DMS 273 treated with DMSO at 0.1 percent for 48 hours (cell line): ENCODE data around the gene ELOF1.
A peak's percentile ranks its signal among the peaks of the same experiment; 100 is the strongest.

Experiments used
- DNase-seq: peaks from one replicate; lab custom pipeline; 2025; lab: John Stamatoyannopoulos, UW

The ELOF1 gene

DNA sequence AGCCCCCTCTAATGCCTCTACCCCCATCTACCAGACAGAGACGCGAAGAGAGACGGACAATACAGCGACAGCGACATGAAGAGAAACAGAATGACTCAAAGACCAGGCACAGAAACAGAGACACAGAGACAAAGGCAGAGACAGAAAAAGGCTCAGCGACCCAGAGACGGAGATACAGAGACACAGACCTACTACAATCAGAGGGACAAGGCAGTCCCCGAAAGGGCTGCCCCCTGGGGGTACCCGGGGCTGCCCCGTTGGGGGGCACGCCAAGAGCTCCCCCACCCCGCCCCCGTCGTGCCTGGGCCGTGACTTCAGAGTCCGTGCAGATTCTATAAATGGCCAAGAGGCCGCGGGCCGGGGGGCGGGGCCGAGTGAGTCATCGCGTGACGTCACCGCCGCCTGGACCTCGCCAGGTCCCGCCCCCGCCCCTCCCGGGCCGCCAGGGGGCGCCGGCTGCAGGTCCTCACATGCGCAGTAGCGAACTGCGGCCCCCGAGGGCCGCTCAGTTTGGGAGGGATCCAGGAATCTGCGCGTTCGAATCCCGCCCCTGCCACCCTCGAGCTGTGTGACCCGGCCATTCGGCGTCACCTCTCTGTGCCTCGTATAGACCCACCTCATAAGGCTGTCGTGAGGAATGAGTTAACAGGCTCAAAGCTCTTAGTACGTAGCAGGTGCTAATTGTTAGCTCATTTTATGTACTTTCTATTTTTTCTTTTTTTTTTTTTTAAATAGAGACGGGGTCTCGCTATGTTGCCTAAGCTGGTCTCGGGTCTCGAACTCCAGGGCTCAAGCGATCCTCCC, 23.0 kb downstream of the ELOF1 start:
- DNase-seq: peak; percentile 33

DNA sequence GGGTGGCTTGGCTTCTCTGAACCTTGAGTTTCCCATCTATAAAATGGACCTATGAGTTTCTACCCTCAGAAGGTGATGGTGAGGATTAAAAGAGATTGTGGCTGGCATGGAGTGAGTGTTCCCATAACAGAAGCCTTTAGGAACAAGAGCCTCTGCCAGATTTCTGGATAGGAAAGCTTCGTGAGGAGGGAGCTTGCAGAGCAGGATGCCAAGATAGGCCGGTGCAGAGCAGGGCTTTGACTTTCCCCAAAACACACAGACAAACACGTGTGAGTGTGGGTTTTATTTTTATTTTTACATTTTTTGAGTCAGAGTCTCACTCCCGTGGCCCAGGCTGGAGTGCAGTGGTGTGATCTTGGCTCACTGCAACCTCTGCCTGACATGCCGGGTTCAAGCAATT, 24.1 kb downstream of the ELOF1 start:
- no peak for DNase-seq

DNA sequence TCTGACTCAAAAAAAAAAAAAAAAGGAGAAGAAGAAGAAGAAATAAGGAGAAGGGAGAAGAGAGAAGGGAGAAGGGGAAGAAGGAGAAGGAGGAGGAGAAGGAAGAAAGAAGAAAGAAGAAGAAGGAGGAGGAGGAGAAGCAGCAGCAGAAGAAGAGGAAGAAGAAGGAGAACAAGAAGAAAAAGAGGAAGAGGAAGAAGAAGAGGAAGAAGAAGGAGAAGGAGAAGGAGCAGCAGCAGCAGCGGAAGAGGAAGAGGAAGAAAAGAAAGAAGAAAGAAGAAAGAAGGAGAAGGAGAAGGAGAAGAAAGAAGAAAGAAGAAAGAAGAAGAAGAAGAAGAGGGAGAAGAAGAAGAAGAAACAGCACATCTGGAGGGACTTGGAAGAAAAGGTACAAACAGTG, 24.5 kb downstream of the ELOF1 start:
- DNase-seq: no peak

DNA sequence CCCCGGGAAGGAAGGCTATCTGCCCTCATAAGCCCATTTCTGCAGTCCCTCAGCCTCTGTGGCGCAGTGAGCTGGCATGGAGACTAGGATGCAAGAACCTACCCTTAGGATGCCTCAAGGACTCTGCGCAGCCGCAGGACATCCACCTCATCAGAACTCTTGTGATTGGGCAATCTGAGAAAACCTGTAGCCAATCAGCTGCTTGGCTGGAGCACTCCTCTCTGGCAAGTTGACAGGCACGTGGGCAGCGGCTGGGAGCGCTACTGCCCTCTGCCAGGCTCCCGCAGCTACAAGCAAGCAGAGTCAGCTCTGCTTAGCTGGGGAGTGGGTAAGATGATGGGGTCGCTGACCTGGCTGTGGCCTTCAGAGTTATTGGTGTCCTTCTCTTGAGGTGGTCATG, 28.6 kb downstream of the ELOF1 start:
- peak; percentile 90 for DNase-seq

DNA sequence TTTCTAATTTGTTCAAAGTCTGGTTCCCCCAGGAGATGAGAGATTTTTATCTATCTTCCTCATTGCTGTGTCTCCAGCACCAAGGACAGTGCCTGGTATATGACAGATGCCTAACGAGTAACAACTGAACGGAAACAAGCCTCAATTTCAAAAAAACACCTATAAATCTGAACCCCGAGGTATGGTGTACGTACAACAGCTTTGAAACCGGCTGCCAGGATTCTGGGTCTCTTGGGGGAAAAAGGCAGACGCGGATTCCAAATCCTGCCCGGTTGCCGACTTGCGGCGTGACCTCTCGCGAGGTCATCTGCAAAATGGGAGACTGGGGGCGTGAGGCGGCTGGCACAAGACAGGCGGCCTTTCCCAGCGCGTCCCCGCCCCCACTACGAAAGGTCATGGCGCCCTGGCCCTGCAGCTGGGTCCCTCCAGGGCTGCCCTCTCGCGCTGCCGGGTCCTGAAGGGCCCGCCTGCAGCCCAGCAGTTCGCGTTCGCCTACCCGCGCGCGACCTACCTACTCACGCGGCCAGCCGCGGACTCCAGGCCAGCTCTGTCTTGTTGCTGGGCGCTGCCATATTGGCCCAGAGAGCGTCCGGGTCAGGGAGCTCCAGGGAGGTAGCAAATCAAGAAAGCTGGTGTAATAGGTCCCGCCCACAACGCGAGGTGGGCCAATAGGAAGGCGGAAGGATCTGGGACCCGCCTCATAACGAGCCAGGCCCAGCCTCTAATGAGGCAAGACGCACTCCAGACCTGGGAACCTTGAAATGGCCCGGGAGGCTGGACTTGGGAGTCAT, 30.3 kb downstream of the ELOF1 start, which contains the start of gene ECSIT:
ECSIT (minus strand) TSS at position 584 of the 791 bp plus-strand sequence. CDS start 9,964 bp downstream, outside the sequence.
- DNase-seq: peak; percentile 98

DNA sequence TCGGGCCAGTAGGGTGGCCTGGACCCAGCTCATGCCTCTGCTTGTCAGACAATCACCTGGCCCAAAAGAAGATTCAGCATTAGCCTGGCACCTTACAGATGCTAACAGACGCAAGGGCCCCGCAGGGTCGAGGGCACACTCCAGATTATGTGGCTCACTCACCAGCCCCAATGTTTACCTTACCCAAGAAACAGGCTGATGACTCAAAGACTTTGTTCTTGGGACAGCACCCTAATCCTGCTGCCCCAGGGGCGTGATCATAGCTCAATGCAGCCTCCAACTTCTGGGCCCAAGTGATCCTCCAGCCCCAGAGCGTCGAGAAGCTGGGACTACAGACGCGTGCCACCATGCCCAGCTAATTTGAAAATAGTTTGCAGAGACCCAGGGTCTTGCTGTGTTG, 39.9 kb downstream of the ELOF1 start:
- DNase-seq: no peak

DNA sequence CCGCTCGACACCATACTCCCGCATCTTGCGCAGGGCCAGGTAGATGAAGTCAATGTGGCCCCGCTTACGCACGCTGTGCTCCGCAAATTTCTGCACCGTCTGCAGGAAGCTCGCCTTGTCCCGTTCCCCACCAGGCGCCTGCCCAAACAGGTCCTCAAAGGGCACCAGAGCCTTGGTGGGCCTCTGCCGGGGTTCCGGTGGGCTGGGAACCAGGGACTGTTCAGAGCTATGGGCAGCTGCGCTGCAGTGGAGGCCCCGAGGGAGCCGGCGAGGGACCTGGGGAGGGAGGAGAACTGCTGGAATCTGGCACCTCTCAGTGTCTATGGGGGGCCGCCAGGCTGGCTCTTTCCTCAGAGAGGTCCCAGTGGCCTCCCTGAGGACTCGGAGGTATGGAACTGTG, 45.1 kb downstream of the ELOF1 start:
- no peak for DNase-seq

DNA sequence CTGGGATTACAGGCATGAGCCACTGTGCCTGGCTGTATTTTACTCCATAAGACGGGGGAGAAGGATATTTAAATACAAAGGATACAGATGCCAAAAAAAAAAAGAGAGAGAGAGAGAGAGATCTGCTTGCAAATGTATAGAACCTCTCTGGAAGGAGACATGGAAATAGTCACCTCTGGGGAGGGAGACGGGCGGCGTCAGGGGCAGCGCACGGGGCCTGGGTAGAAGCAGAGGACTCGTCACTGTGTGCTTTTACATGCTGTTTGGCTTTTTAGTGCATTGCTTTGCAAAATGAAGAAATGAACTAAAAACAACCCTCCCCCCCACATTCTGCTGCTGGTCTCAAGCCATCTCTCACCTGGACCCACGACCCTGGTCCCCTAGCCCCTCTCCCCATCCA, 48.6 kb downstream of the ELOF1 start:
- DNase-seq: no peak

DNA sequence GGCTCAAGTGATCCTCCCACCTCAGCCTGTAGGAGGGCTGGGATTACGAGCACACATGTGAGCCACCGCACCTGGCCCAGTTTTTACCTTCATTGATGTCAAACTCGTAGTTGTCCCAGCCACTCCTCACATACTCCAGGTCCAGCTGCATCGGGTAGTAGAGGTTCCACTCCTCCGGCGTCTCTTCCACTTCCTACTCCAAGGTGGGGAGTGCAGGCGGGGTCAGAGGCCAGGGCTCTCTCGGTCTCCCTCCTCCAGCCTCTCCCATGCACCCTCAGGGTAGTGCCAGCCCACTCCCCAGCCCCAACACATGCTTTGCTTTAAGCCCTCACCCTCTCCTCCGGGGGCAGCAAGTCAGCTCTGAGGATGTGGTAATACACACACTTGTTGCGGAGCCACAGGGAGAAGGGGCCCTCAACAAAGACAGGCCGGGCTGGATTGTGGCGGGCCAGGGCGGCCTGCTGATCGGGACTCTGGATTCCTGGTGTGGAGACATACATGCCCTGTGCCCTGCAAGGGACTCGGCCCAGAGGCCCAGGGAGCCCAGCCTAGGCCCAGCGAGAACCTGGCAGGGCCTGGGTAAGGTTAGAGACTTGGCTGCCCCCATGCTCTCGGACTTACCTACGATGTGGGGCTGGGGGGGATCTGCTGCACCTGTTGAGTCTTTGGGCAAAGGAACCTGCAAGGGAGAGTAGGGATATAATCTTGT, 51.5 kb downstream of the ELOF1 start:
- no peak for DNase-seq

DNA sequence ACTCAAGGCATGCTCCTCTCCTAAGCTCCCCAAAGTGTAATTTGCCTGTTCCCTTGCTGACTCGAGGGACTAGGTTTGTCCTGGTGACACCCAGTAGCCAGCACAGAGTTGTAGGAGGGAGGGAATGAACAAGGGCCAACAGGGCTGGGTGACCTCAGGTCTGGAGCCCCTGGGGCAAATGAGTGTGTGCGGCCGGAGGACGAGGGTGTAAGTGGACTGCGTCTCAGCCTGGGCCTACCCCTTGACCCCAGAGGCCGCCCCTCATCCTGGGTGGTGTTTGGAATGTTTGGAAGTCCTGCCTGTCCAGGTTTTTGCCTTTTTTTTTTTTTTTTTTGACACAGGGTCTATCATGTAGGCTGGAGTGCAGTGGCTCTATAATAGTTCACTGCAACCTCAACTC, 52.1 kb downstream of the ELOF1 start:
- no peak for DNase-seq

DNA sequence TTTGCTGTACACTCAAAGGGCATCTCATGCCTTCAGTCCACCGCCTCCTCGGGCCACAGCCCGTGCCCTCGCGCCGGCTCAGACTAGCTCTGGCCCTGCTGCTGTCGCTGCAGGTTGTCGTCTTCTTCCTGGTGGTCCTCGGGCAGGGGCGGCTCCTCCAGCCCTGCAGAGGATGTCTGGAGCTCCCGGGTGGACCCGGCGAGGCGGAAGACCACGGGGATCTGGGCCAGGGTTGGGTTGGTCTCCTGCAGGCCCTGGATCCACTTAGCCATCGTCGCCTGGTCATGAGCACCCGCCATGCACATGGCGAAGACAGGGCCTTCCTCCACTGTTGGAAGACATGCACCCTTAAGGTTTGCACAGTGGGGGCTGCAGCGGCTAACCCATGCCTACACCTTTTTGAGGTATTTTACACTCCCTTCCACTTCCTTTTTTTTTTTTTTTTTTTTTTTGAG, 52.9 kb downstream of the ELOF1 start:
- DNase-seq: no peak

DNA sequence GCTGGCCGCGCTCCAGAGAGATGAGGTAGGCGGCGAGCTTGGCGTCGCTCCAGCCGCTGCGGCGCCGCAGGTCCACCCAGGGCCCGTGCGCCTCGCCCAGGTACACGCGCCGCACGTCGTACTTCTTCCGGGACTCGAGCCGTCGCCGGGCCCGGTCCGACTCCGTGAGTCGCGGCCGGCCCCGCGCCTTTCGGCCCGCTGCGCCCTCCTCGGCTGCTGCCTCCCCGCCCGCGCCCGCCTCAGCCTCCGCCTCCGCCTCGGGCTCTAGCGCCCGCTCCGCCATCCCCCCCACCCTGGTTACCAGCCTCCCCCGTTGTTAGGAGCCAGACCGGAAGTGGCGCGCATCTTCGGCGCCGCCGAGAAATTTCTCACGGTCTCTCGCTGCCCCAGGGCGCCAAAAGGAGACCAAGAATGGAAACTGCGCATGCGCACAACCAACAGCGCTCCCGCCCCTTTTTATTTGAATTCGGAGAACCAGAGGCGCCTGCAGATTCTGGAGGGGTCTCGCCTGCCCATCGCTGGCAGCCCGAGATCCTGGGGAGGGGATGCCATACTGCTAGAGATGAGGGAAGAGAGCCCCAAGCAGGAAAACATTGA, 53.4 kb downstream of the ELOF1 start, which contains the start of gene ZNF653:
ZNF653 (minus strand) TSS at position 336 of the 597 bp plus-strand sequence; CDS start at position 283, 53 bp downstream.
- DNase-seq: peak; percentile 76

DNA sequence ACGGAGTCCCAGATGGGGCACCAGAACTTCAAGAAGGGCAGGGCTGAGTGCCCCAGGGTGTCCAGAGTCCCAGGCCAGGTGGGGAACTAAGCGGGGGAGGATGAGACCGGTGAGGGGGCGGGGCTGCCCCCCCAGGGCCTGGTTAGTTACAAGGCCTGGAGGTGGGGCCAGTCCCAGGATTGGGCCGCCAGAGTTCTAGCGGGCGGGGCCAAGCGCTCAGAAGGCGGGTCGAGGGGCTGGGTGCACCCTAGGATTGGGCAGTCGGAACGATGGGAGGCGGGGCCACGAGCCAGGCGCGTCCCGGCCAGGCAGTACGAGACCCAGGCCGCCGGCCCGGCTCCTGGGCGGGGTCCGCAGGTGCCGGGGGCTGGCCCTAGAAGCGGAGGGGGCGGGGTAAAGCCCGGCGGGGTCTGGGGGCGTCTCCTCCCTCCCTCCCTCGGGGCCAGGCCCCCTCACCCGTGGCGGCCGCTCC, 54.0 kb downstream of the ELOF1 start:
- DNase-seq: peak; percentile 87

DNA sequence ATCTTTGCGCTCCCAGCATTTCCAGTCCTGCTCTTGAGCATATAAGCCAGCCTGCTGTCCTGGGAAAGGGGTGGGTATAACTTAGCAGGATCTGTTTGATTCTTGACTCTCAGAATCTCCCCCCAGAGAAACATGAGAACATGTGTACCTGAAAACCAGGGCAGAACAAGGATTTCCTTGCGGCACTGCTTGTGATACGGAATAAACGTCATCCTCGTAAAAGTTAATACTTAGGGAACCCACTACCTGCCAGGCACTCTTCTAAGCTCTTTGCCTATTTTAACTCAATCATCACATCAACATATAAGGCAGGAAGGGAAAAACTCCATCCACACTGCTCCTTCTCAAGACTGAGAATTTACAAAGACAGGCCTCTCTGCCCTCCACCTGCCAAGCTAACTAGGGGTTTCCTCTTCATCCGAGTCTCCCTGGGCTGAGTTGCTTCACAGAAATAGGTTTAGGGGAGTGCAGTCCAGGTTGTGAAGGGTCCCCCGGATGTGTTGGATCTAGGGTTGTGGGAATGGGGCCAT, 54.5 kb downstream of the ELOF1 start:
- DNase-seq: no peak
